IMR-90 (cell line): ENCODE results near the gene TRPV4. TPM values are rescaled to one million over a fixed set of nuclear protein-coding genes. Genes with fewer than 3 reads are reported as not detected.

Source experiments
- ATAC-seq: fragments of 200-7000 bp; cut with Tn5 transposase; 2 replicates; pipeline ENCODE4 v1.9.1; 2020; ENCODE audit warnings: low read depth, mild to moderate bottlenecking, moderate library complexity
- BruUV-seq: library from RNA; stranded (reverse); fragments of 400-500 nt; replicated peaks from 2 replicates; lab custom pipeline; 2021; lab: Mats Ljungman, UMichigan
- CTCF ChIA-PET: fragments of 300-600 bp; formaldehyde crosslinking; extraction: SDS; loops from one replicate; lab custom pipeline; 2021; ENCODE audit warnings: antibody characterized with exemption; lab: Yijun Ruan, JAX
- POLR2A ChIA-PET: fragments of 300-600 bp; sonication (Branson Sonifier 250); formaldehyde crosslinking; loops from one replicate; lab custom pipeline; 2022; ENCODE audit warnings: antibody characterized with exemption; ENCODE audit not compliant: unreplicated experiment; lab: Charles Lee
- DNase-seq: peaks from one replicate; pipeline ENCODE4 v3.0.0; 2013
- H2AFZ ChIP-seq: replicated peaks from 2 replicates; pipeline ENCODE3; 2013; ENCODE audit warnings: low read length, mild to moderate bottlenecking; ENCODE audit not compliant: poor library complexity
- H2AK5ac ChIP-seq: 2 replicates; pipeline ENCODE4 v1.6.1; 2013; ENCODE audit warnings: low read depth, low read length, inconsistent platforms
- H2AK9ac ChIP-seq: replicated peaks from 2 replicates; pipeline ENCODE3; 2013; ENCODE audit warnings: mild to moderate bottlenecking, low read depth, low read length, moderate library complexity; ENCODE audit not compliant: poor library complexity
- H2BK120ac ChIP-seq: 2 replicates; pipeline ENCODE4 v1.6.1; 2013; ENCODE audit warnings: low read depth, low read length, inconsistent platforms
- H2BK15ac ChIP-seq: 3 replicates; pipeline ENCODE4 v1.6.1; 2013; ENCODE audit warnings: low read depth, low read length, inconsistent platforms
- H2BK20ac ChIP-seq: 2 replicates; pipeline ENCODE4 v1.6.1; 2013; ENCODE audit warnings: low read depth, mild to moderate bottlenecking, inconsistent platforms, low read length, moderate library complexity
- H2BK5ac ChIP-seq: 2 replicates; pipeline ENCODE4 v1.6.1; 2013; ENCODE audit warnings: mild to moderate bottlenecking, low read depth, low read length, inconsistent platforms; ENCODE audit not compliant: poor library complexity, severe bottlenecking
- H3K14ac ChIP-seq: replicated peaks from 2 replicates; pipeline ENCODE4 v1.6.1; 2013; ENCODE audit warnings: low read depth, low read length, inconsistent platforms
- H3K18ac ChIP-seq: 2 replicates; pipeline ENCODE4 v1.6.1; 2013; ENCODE audit warnings: low read depth, low read length, control low read depth
- H3K23ac ChIP-seq: 2 replicates; pipeline ENCODE4 v1.6.1; 2013; ENCODE audit warnings: low read depth, low read length, inconsistent platforms
- H3K27ac ChIP-seq: 2 replicates; pipeline ENCODE4 v1.5.1; 2013; ENCODE audit warnings: mild to moderate bottlenecking, control low read depth, low read length; ENCODE audit not compliant: insufficient read depth
- H3K27me3 ChIP-seq: 2 replicates; pipeline ENCODE4 v1.6.1; 2013; ENCODE audit warnings: low read length; ENCODE audit not compliant: control insufficient read depth, insufficient read depth
- H3K36me3 ChIP-seq: 2 replicates; pipeline ENCODE4 v1.6.1; 2013; ENCODE audit warnings: low read length, mixed read lengths; ENCODE audit not compliant: control insufficient read depth, insufficient read depth
- H3K4ac ChIP-seq: 2 replicates; pipeline ENCODE4 v1.6.1; 2013; ENCODE audit warnings: low read depth, low read length, inconsistent platforms
- H3K4me1 ChIP-seq: 2 replicates; pipeline ENCODE4 v1.6.1; 2013; ENCODE audit warnings: low read length, mixed read lengths; ENCODE audit not compliant: control insufficient read depth, insufficient read depth
- H3K4me2 ChIP-seq: 2 replicates; pipeline ENCODE4 v1.6.1; 2013; ENCODE audit warnings: low read depth, mild to moderate bottlenecking, control low read depth, low read length, moderate library complexity
- H3K4me3 ChIP-seq: 2 replicates; pipeline ENCODE4 v1.5.1; 2013; ENCODE audit warnings: low read depth, mild to moderate bottlenecking, control low read depth, low read length, moderate library complexity; ENCODE audit not compliant: insufficient read depth
- H3K56ac ChIP-seq: 2 replicates; pipeline ENCODE4 v1.6.1; 2013; ENCODE audit warnings: low read length, inconsistent platforms; ENCODE audit not compliant: insufficient read depth; ENCODE audit errors: extremely low read depth
- H3K79me1 ChIP-seq, 2 experiments: 2 replicates each; pipeline ENCODE4 v1.6.1; 2013; ENCODE audit warnings: low read length in 2 of 2, inconsistent platforms in 1 of 2, low read depth in 1 of 2
- H3K9ac ChIP-seq: 2 replicates; pipeline ENCODE4 v1.6.1; 2013; ENCODE audit warnings: low read depth, low read length, control low read depth
- H3K9me1 ChIP-seq: 2 replicates; pipeline ENCODE4 v1.6.1; 2013; ENCODE audit warnings: low read length, inconsistent platforms; ENCODE audit not compliant: insufficient read depth
- H3K9me3 ChIP-seq: 2 replicates; pipeline ENCODE4 v1.6.1; 2013; ENCODE audit warnings: low read length; ENCODE audit not compliant: control insufficient read depth, insufficient read depth
- H4K20me1 ChIP-seq: 2 replicates; pipeline ENCODE4 v1.6.1; 2013; ENCODE audit warnings: low read length, inconsistent platforms; ENCODE audit not compliant: insufficient read depth
- H4K5ac ChIP-seq: 2 replicates; pipeline ENCODE4 v1.6.1; 2013; ENCODE audit warnings: mild to moderate bottlenecking, low read depth, low read length, control low read depth
- H4K8ac ChIP-seq, 2 experiments: 2 replicates each; pipeline ENCODE4 v1.6.1; 2013; ENCODE audit warnings: low read depth in 2 of 2, low read length in 2 of 2, control low read depth in 1 of 2, inconsistent platforms in 1 of 2
- H4K91ac ChIP-seq: 2 replicates; pipeline ENCODE4 v1.6.1; 2013; ENCODE audit warnings: low read depth, low read length, inconsistent platforms; ENCODE audit not compliant: insufficient read depth
- BHLHE40 ChIP-seq: fragments of 150-350 bp; IDR thresholded peaks from 2 replicates; pipeline ENCODE4 v1.6.1; 2016; ENCODE audit warnings: mild to moderate bottlenecking, low read depth, low read length
- CEBPB ChIP-seq: IDR thresholded peaks from 2 replicates; pipeline ENCODE4 v1.6.1; 2012; ENCODE audit warnings: low read depth, low read length, improper control_type of control experiment
- CHD1 ChIP-seq: IDR thresholded peaks from 2 replicates; pipeline ENCODE4 v1.6.1; 2012; ENCODE audit warnings: low read depth, low read length, improper control_type of control experiment
- ELK1 ChIP-seq: fragments of 150-350 bp; IDR thresholded peaks from 2 replicates; pipeline ENCODE4 v1.6.1; 2016; ENCODE audit warnings: low read depth, mild to moderate bottlenecking, low read length, moderate library complexity, borderline replicate concordance
- FOS ChIP-seq: fragments of 150-350 bp; IDR thresholded peaks from 2 replicates; pipeline ENCODE4 v1.6.1; 2016; ENCODE audit warnings: low read depth, low read length
- MAFK ChIP-seq: IDR thresholded peaks from 2 replicates; pipeline ENCODE4 v1.6.1; 2012; ENCODE audit warnings: low read depth, low read length, improper control_type of control experiment
- MAZ ChIP-seq: IDR thresholded peaks from 2 replicates; pipeline ENCODE4 v1.6.1; 2012; ENCODE audit warnings: low read depth, mild to moderate bottlenecking, low read length, improper control_type of control experiment, moderate library complexity, borderline replicate concordance
- MXI1 ChIP-seq: IDR thresholded peaks from 2 replicates; pipeline ENCODE4 v1.6.1; 2012; ENCODE audit warnings: low read depth, mild to moderate bottlenecking, low read length, moderate library complexity, borderline replicate concordance
- NFE2L2 ChIP-seq: fragments of 150-350 bp; IDR thresholded peaks from 2 replicates; pipeline ENCODE4 v1.6.1; 2016; ENCODE audit warnings: low read depth, mild to moderate bottlenecking, low read length
- POLR2A ChIP-seq: IDR thresholded peaks from 2 replicates; pipeline ENCODE4 v1.6.1; 2012; ENCODE audit warnings: mild to moderate bottlenecking, low read depth, low read length
- RAD21 ChIP-seq: IDR thresholded peaks from 2 replicates; pipeline ENCODE4 v1.6.1; 2012; ENCODE audit warnings: low read length, improper control_type of control experiment
- RCOR1 ChIP-seq: IDR thresholded peaks from 2 replicates; pipeline ENCODE4 v1.6.1; 2012; ENCODE audit warnings: mild to moderate bottlenecking, low read length, improper control_type of control experiment; ENCODE audit not compliant: insufficient replicate concordance
- RFX5 ChIP-seq: IDR thresholded peaks from 2 replicates; pipeline ENCODE4 v1.8.0; 2012; ENCODE audit warnings: low read depth, mild to moderate bottlenecking, low read length, moderate library complexity
- WGBS, 2 experiments: methylation state at CpG; one replicate each; pipeline versions ENCODE4 v1.1.5 to v1.1.7; 2013; ENCODE audit warnings: missing lambda C conversion rate in 2 of 2; ENCODE audit not compliant: insufficient read length in 1 of 2; ENCODE audit errors: extremely low coverage in 2 of 2; 5-methylcytosine and 5-hydroxymethylcytosine counted together
- dilution Hi-C: fragments of 300-500 bp; cut with HindIII; formaldehyde crosslinking; loops from one replicate; pipeline ENCODE4 v1.14.3; 2018; ENCODE audit warnings: low sequenced_read_pairs; ENCODE audit not compliant: unreplicated experiment
- in situ Hi-C: fragments of 300-500 bp; cut with MboI; formaldehyde crosslinking; loops from 3 replicates; pipeline ENCODE4 v1.14.3; 2019; ENCODE audit warnings: low sequenced_read_pairs, inconsistent platforms, mixed read lengths
- intact Hi-C: fragments of 100-400 bp; cut with micrococcal nuclease; formaldehyde crosslinking; loops from 2 replicates; pipeline ENCODE4 v1.10.0; 2022
- polyA plus RNA-seq, 3 experiments: library from polyadenylated mRNA; depleted of rRNA; stranded (reverse); fragments of >200 nt; gene quantifications; 2 replicates each; pipeline ENCODE4 v1.2.3, GENCODE V29; 2012; ENCODE audit warnings: low replicate concordance in 1 of 3
- total RNA-seq: library from RNA; depleted of rRNA; stranded (reverse); fragments of >200 nt; gene quantifications from 2 replicates; pipeline ENCODE4 v1.2.3, GENCODE V29; 2012
- TF ChIP-seq, protein P1 (sequence below): conservative IDR thresholded peaks from 2 replicates; pipeline ENCODE4 v1.5.1; 2012; ENCODE audit warnings: mild to moderate bottlenecking, low read depth, low read length, improper control_type of control experiment
- TF ChIP-seq, protein P2 (sequence below): fragments of 150-350 bp; IDR thresholded peaks from 2 replicates; pipeline ENCODE4 v1.6.1; 2017; ENCODE audit warnings: mild to moderate bottlenecking, antibody characterized with exemption, low read length, low read depth

TRPV4 gene
- total and polyA plus RNA-seq, 2 of the 4 experiments (the other 2 are of a cell fraction): 1.1 to 6.1 TPM

DNA sequence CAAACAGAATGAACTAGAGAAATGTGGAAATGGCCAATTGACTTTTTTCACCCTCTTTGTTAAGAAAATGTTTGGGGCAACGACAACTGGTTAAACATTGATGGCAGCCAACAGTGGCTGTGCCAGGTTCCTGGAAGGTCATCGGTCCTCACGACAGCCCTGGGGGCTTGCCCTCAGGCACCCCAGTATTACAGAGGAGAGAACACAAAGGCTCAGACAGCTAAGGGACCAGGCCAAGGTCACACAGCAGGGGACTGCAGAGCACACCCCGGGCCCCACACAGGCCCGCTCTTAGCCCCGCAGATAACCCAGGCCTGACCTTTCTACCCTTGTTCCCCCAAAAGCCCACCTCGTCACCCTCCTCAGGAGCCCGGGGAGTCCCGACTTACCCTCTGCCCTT lies 1.3 kb downstream of the TRPV4 start:
- no peak overlapping the region for H3K27ac ChIP-seq
- no peak overlapping the region for H4K8ac ChIP-seq
- H3K36me3 ChIP-seq: no peaks in the 10 kb centered on the region
- no peak overlapping the region for H2BK5ac ChIP-seq
- ChIA-PET POLR2A (no interaction called here), CTCF (interaction anchor here (1.0 to 1.9 kb wide), 2 partner anchors 13 to 14 kb away, joined by 3 to 11 read pairs; no protein-coding TSS in a partner anchor)
- intact Hi-C loops (no loop called here), dilution Hi-C loops (no loop called here), in situ Hi-C loops (no loop called here)
- H3K27me3 ChIP-seq: no peaks in the 10 kb centered on the region
- ATAC-seq: no peak
- H2BK120ac ChIP-seq: no peak overlapping the region
- H3K18ac ChIP-seq: no peak overlapping the region
- H4K5ac ChIP-seq: no peak overlapping the region
- H3K4me2 ChIP-seq: no peak overlapping the region
- H2AK5ac ChIP-seq: no peak overlapping the region
- H3K4me3 ChIP-seq: no peak overlapping the region
- BruUV-seq: no TSS peak
- H2BK15ac ChIP-seq: no peak overlapping the region
- H3K79me1 ChIP-seq: 0 out of 4 replicates have a peak, but pooled peaks cover 0 to 3% of the 10 kb centered on the region in 2 experiments
- no peak overlapping the region for H4K91ac ChIP-seq
- H2AFZ ChIP-seq: no peak overlapping the region
- DNase-seq: no peak
- TF ChIP-seq FOS (no peak), RFX5 (no peak), MAZ (no peak), CHD1 (no peak), CEBPB (no peak), POLR2A (no peak), RAD21 (no peak), ELK1 (no peak), MAFK (no peak), BHLHE40 (no peak), RCOR1 (no peak), MXI1 (no peak), NFE2L2 (no peak)
- TF ChIP-seq, protein P1, sequence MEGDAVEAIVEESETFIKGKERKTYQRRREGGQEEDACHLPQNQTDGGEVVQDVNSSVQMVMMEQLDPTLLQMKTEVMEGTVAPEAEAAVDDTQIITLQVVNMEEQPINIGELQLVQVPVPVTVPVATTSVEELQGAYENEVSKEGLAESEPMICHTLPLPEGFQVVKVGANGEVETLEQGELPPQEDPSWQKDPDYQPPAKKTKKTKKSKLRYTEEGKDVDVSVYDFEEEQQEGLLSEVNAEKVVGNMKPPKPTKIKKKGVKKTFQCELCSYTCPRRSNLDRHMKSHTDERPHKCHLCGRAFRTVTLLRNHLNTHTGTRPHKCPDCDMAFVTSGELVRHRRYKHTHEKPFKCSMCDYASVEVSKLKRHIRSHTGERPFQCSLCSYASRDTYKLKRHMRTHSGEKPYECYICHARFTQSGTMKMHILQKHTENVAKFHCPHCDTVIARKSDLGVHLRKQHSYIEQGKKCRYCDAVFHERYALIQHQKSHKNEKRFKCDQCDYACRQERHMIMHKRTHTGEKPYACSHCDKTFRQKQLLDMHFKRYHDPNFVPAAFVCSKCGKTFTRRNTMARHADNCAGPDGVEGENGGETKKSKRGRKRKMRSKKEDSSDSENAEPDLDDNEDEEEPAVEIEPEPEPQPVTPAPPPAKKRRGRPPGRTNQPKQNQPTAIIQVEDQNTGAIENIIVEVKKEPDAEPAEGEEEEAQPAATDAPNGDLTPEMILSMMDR: no peak
- TF ChIP-seq, protein P2, sequence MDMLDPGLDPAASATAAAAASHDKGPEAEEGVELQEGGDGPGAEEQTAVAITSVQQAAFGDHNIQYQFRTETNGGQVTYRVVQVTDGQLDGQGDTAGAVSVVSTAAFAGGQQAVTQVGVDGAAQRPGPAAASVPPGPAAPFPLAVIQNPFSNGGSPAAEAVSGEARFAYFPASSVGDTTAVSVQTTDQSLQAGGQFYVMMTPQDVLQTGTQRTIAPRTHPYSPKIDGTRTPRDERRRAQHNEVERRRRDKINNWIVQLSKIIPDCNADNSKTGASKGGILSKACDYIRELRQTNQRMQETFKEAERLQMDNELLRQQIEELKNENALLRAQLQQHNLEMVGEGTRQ: no peak
- H3K56ac ChIP-seq: no peak overlapping the region
- H3K9ac ChIP-seq: no peak overlapping the region
- no peak overlapping the region for H3K14ac ChIP-seq
- no peaks in the 10 kb centered on the region for H3K9me3 ChIP-seq
- H3K23ac ChIP-seq: no peak overlapping the region
- no peak overlapping the region for H2BK20ac ChIP-seq
- H3K4ac ChIP-seq: no peak overlapping the region
- H3K4me1 ChIP-seq: peaks cover 2% of the 10 kb centered on the region; the same call in 1 of the 2 replicates
- H2AK9ac ChIP-seq: no peak overlapping the region
- H3K9me1 ChIP-seq: no peaks in the 10 kb centered on the region
- no peaks in the 10 kb centered on the region; the same call in 1 of the 2 replicates for H4K20me1 ChIP-seq
- 73% methylated on average over 5 of the region's 9 CpGs; no CpG with 5 or more reads in 1 of the 2 experiments for WGBS, 2 experiments
